T-cell (primary cell): Measurements from ENCODE around the gene NEK5. TPM values are rescaled to one million over a fixed set of nuclear protein-coding genes. Genes with fewer than 3 reads are reported as not detected.
"Not testable (repeated sequence)": the region's sequence is repeated elsewhere in the genome, so short reads cannot be mapped to it uniquely, and the experiment has no call there.

ENCODE experiments used
- ATAC-seq, 4 experiments: fragments of 200-7000 bp in 3 of 4; fragments of 150-1000 bp in 1 of 4; cut with Tn5 transposase; replicated peaks in 1 of 4; 1 replicate in 3 of 4; 2 replicates in 1 of 4; pipeline ENCODE4 v1.10.0; 2021; ENCODE audit warnings: moderate library complexity in 3 of 4, mild to moderate bottlenecking in 2 of 4, moderate number of reproducible peaks in 1 of 4
- CTCF ChIA-PET, 2 donors: fragments of 300-600 bp; sonication (Branson Sonifier 250); formaldehyde crosslinking; loops; one replicate each; lab custom pipeline; 2022; ENCODE audit warnings: antibody characterized with exemption in 2 of 2; lab: Charles Lee
- POLR2A ChIA-PET, 2 donors: fragments of 300-600 bp; sonication (Branson Sonifier 250); formaldehyde crosslinking; loops; one replicate each; lab custom pipeline; 2022; ENCODE audit warnings: antibody characterized with exemption in 2 of 2; lab: Charles Lee
- DNase-seq, 35 experiments: peaks; one replicate each; pipeline versions ENCODE4 v3.0.0 to v3.0.0-alpha.2; 2013 to 2023
- H3K27ac ChIP-seq: one replicate; pipeline ENCODE4 v1.5.1; 2013; ENCODE audit warnings: low read length
- H3K27me3 ChIP-seq, 2 experiments: replicated peaks in 1 of 2; 1 replicate in 1 of 2; 2 replicates in 1 of 2; pipeline versions ENCODE4 v1.6.1 to v1.7.0; 2013; ENCODE audit warnings: low read length in 1 of 2, mixed read lengths in 1 of 2; ENCODE audit not compliant: control insufficient read depth in 2 of 2, insufficient read depth in 2 of 2; ENCODE audit errors: extremely low read depth in 1 of 2
- H3K36me3 ChIP-seq, 2 donors: 1 replicate in 1 of 2; 2 replicates in 1 of 2; pipeline versions ENCODE4 v1.6.1 to v1.7.0; 2013; ENCODE audit warnings: low read length in 1 of 2; ENCODE audit not compliant: control insufficient read depth in 2 of 2, insufficient read depth in 1 of 2; ENCODE audit errors: extremely low read depth in 1 of 2
- H3K4me1 ChIP-seq, 2 experiments: 1 replicate in 1 of 2; 2 replicates in 1 of 2; pipeline versions ENCODE4 v1.6.1 to v1.7.0; 2013; ENCODE audit warnings: low read length in 2 of 2, mixed read lengths in 1 of 2; ENCODE audit not compliant: insufficient read depth in 2 of 2, control insufficient read depth in 1 of 2; ENCODE audit errors: extremely low read depth in 1 of 2
- H3K4me3 ChIP-seq, 2 donors: 1 replicate in 1 of 2; 2 replicates in 1 of 2; pipeline versions ENCODE4 v1.5.1 to v1.7.0; 2013; ENCODE audit warnings: mild to moderate bottlenecking in 2 of 2, low read length in 1 of 2, moderate library complexity in 1 of 2; ENCODE audit not compliant: control insufficient read depth in 1 of 2; ENCODE audit errors: extremely low read depth in 1 of 2
- H3K9me3 ChIP-seq: 2 replicates; pipeline ENCODE4 v1.7.0; 2013
- H3K27ac Mint-ChIP-seq, 2 donors: one replicate each; pipeline ENCODE4 v1.8.0; 2020 to 2021; ENCODE audit warnings: mild to moderate bottlenecking in 2 of 2, mixed read lengths in 2 of 2
- H3K27me3 Mint-ChIP-seq, 2 donors: one replicate each; pipeline ENCODE4 v1.8.0; 2021 to 2022; ENCODE audit warnings: mixed read lengths in 2 of 2
- H3K36me3 Mint-ChIP-seq: one replicate; pipeline ENCODE4 v1.8.0; 2021; ENCODE audit warnings: mixed read lengths
- H3K4me1 Mint-ChIP-seq, 3 donors: one replicate each; pipeline ENCODE4 v1.8.0; 2020 to 2022; ENCODE audit warnings: mixed read lengths in 3 of 3, mild to moderate bottlenecking in 1 of 3
- H3K4me3 Mint-ChIP-seq, 3 donors: one replicate each; pipeline ENCODE4 v1.8.0; 2020 to 2022; ENCODE audit warnings: mild to moderate bottlenecking in 3 of 3, mixed read lengths in 3 of 3, moderate library complexity in 3 of 3
- H3K9me3 Mint-ChIP-seq, 3 donors: one replicate each; pipeline ENCODE4 v1.8.0; 2020 to 2022; ENCODE audit warnings: mixed read lengths in 3 of 3
- WGBS: methylation state at CpG from one replicate; pipeline ENCODE4 v1.1.5; 2013; ENCODE audit warnings: missing lambda C conversion rate; ENCODE audit not compliant: insufficient coverage; 5-methylcytosine and 5-hydroxymethylcytosine counted together
- total RNA-seq, 35 experiments: library from RNA in 6 of 35; stranded (reverse) in 6 of 35; fragments of 120-200 nt in 1 of 35; gene quantifications; one replicate each; pipeline versions ENCODE4 v1.2.1 to v1.2.4 and lab custom pipeline; 2013 to 2026

NEK5 gene
- total RNA-seq, 5 donors from 2014 or later (not counting 1 experiment from before 2014, with no cell fraction given): 0.09 TPM; not detected in 4

- H3K9me3 ChIP-seq: no peaks in the 10 kb centered on the region
- no peak overlapping the region for H3K27ac ChIP-seq
- H3K4me1 ChIP-seq: no peaks in the 10 kb centered on the region
- ChIA-PET POLR2A (no interaction called here), CTCF (no interaction called here)
- Mint-ChIP-seq H3K27ac (no peak overlapping the region), H3K4me1 (peaks cover 5 to 19% (median 14%) of the 10 kb centered on the region in 3 donors), H3K4me3 (no peak overlapping the region), H3K27me3 (no peaks in the 10 kb centered on the region), H3K9me3 (peaks cover 0 to 4% (median 4%) of the 10 kb centered on the region in 3 donors), H3K36me3 (peaks cover 41% of the 10 kb centered on the region)
- H3K4me3 ChIP-seq: no peak overlapping the region
- H3K36me3 ChIP-seq: peaks cover 0 to 3% of the 10 kb centered on the region in 2 donors
- WGBS: 67% methylated on average over 2 of the region's 2 CpGs
- no peak for ATAC-seq
- DNase-seq: no peak
- H3K27me3 ChIP-seq: no peaks in the 10 kb centered on the region
These were observed 95.8 kb downstream of the NEK5 start for GRCh38 chr13:52033039-52033438.

- POLR2A ChIA-PET, ATAC-seq, H3K27ac Mint-ChIP-seq, H3K4me3 Mint-ChIP-seq, H3K27me3 Mint-ChIP-seq, DNase-seq, H3K27ac ChIP-seq, H3K9me3 ChIP-seq, CTCF ChIA-PET, H3K4me3 ChIP-seq, H3K27me3 ChIP-seq: not testable (repeated sequence)
- H3K4me1 ChIP-seq: peaks cover 0 to 10% of the 10 kb centered on the region in 2 experiments
- WGBS: no CpG with 5 or more reads among the region's 6 CpGs
- Mint-ChIP-seq H3K9me3 (peaks cover 10 to 18% (median 12%) of the 10 kb centered on the region in 3 donors), H3K36me3 (peaks cover 56% of the 10 kb centered on the region), H3K4me1 (peaks cover 25 to 34% (median 34%) of the 10 kb centered on the region in 3 donors)
- peaks cover 0 to 16% of the 10 kb centered on the region in 2 donors for H3K36me3 ChIP-seq
These were observed 98.5 kb downstream of the NEK5 start for GRCh38 chr13:52030401-52030800.

GRCh38 chr13:52029569-52029968 is 99.3 kb downstream of the NEK5 start:
- no peaks in the 10 kb centered on the region for H3K9me3 ChIP-seq
- no peak overlapping the region for H3K4me3 ChIP-seq
- DNase-seq (no peak), ATAC-seq (no peak)
- POLR2A ChIA-PET: interaction anchor here in 1 of 2 donors (0.6 kb wide), 2 partner anchors 13 to 17 kb away, joined by 3 read pairs; partner anchors contain the start of gene ALG11
- no peak overlapping the region for H3K27ac ChIP-seq
- Mint-ChIP-seq H3K4me3 (peak overlapping the region in 1 of 3 donors; percentile 27), H3K4me1 (peaks cover 30 to 41% (median 38%) of the 10 kb centered on the region in 3 donors), H3K27me3 (no peaks in the 10 kb centered on the region), H3K9me3 (peaks cover 10 to 18% (median 12%) of the 10 kb centered on the region in 3 donors), H3K27ac (no peak overlapping the region), H3K36me3 (peaks cover 61% of the 10 kb centered on the region)
- WGBS: 100% methylated on average over 4 of the region's 4 CpGs
- CTCF ChIA-PET: no interaction called here
- peaks cover 0 to 24% of the 10 kb centered on the region in 2 donors for H3K36me3 ChIP-seq
- no peaks in the 10 kb centered on the region for H3K27me3 ChIP-seq
- H3K4me1 ChIP-seq: peaks cover 0 to 10% of the 10 kb centered on the region in 2 experiments

GRCh38 chr13:52027832-52028231 is 101.0 kb downstream of the NEK5 start:
- peaks cover 77% of the 10 kb centered on the region for H3K36me3 Mint-ChIP-seq
- Histone ChIP-seq H3K4me3 (no peak overlapping the region), H3K27me3 (no peaks in the 10 kb centered on the region), H3K4me1 (peaks cover 0 to 10% of the 10 kb centered on the region in 2 experiments), H3K27ac (no peak overlapping the region), H3K36me3 (peaks cover 0 to 38% of the 10 kb centered on the region in 2 donors), H3K9me3 (no peaks in the 10 kb centered on the region)
- H3K27me3 Mint-ChIP-seq: no peaks in the 10 kb centered on the region
- no peak for DNase-seq
- CTCF ChIA-PET: no interaction called here
- H3K4me1 Mint-ChIP-seq: peaks cover 30 to 42% (median 38%) of the 10 kb centered on the region in 3 donors
- POLR2A ChIA-PET: no interaction called here
- WGBS: 100% methylated on average over 1 of the region's 1 CpG
- ATAC-seq: no peak
- peaks cover 10 to 18% (median 12%) of the 10 kb centered on the region in 3 donors for H3K9me3 Mint-ChIP-seq
- no peak overlapping the region for H3K27ac Mint-ChIP-seq
- no peak overlapping the region for H3K4me3 Mint-ChIP-seq

GRCh38 chr13:52026246-52026626 is 102.6 kb downstream of the NEK5 start:
- POLR2A ChIA-PET: no interaction called here
- Histone ChIP-seq H3K36me3 (peaks cover 0 to 51% of the 10 kb centered on the region in 2 donors), H3K27me3 (no peaks in the 10 kb centered on the region), H3K27ac (no peak overlapping the region), H3K4me1 (peaks cover 0 to 10% of the 10 kb centered on the region in 2 experiments), H3K4me3 (no peak overlapping the region), H3K9me3 (no peaks in the 10 kb centered on the region)
- no peak for DNase-seq
- Mint-ChIP-seq H3K36me3 (peaks cover 86% of the 10 kb centered on the region), H3K9me3 (peaks cover 10 to 18% (median 12%) of the 10 kb centered on the region in 3 donors), H3K4me1 (peaks cover 31 to 39% (median 32%) of the 10 kb centered on the region in 3 donors), H3K27ac (no peak overlapping the region), H3K4me3 (no peak overlapping the region), H3K27me3 (no peaks in the 10 kb centered on the region)
- 100% methylated on average over 2 of the region's 3 CpGs for WGBS
- CTCF ChIA-PET: no interaction called here
- ATAC-seq: no peak

GRCh38 chr13:52025475-52026245 is 103.2 kb downstream of the NEK5 start:
- Histone ChIP-seq H3K9me3 (no peaks in the 10 kb centered on the region), H3K36me3 (peaks cover 0 to 56% of the 10 kb centered on the region in 2 donors), H3K27me3 (no peaks in the 10 kb centered on the region), H3K27ac (no peak overlapping the region), H3K4me1 (peaks cover 0 to 10% of the 10 kb centered on the region in 2 experiments), H3K4me3 (no peak overlapping the region)
- WGBS: 96% methylated on average over 6 of the region's 8 CpGs
- POLR2A ChIA-PET: no interaction called here
- H3K36me3 Mint-ChIP-seq: peaks cover 90% of the 10 kb centered on the region
- DNase-seq (no peak), ATAC-seq (no peak)
- H3K9me3 Mint-ChIP-seq: peaks cover 10 to 18% (median 12%) of the 10 kb centered on the region in 3 donors
- H3K27ac Mint-ChIP-seq: no peak overlapping the region
- peaks cover 33 to 39% (median 37%) of the 10 kb centered on the region in 3 donors for H3K4me1 Mint-ChIP-seq
- CTCF ChIA-PET: interaction anchor here in 1 of 2 donors (0.6 kb wide), 1 partner anchor 100 kb away, joined by 3 read pairs; no protein-coding TSS in a partner anchor
- H3K27me3 Mint-ChIP-seq: no peaks in the 10 kb centered on the region
- no peak overlapping the region for H3K4me3 Mint-ChIP-seq
